Activated CD4-positive, alpha-beta T cell treated with anti-CD3 and anti-CD28 coated beads, Interleukin-2, amount 50 U/mL, for 4 hours (primary cell): ENCODE results near the gene TRAPPC14.

ENCODE experiments used
- DNase-seq, 2 experiments: peaks; one replicate each; pipeline ENCODE4 v3.0.0-alpha.2; 2020

TRAPPC14 gene

DNA sequence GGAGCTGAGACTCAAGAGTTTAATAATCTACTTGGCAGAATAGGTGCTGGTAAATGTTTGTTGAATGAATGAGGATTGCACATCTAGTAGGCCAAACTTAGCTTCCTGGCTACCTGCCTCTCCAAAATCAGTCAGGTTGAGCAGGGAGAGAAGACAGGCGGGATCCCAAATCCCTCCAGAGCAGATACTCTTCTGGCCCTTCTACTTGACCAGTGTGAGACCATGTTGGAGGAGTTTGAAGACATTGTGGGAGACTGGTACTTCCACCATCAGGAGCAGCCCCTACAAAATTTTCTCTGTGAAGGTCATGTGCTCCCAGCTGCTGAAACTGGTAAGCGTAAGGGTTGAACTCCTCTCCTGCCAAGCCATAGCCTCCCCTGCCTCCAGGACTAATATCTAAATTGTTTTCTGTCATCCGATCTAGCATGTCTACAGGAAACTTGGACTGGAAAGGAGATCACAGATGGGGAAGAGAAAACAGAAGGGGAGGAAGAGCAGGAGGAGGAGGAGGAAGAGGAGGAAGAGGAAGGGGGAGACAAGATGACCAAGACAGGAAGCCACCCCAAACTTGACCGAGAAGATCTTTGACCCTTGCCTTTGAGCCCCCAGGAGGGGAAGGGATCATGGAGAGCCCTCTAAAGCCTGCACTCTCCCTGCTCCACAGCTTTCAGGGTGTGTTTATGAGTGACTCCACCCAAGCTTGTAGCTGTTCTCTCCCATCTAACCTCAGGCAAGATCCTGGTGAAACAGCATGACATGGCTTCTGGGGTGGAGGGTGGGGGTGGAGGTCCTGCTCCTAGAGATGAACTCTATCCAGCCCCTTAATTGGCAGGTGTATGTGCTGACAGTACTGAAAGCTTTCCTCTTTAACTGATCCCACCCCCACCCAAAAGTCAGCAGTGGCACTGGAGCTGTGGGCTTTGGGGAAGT, 34.0 kb downstream of the TRAPPC14 start:
- no peak for DNase-seq

DNA sequence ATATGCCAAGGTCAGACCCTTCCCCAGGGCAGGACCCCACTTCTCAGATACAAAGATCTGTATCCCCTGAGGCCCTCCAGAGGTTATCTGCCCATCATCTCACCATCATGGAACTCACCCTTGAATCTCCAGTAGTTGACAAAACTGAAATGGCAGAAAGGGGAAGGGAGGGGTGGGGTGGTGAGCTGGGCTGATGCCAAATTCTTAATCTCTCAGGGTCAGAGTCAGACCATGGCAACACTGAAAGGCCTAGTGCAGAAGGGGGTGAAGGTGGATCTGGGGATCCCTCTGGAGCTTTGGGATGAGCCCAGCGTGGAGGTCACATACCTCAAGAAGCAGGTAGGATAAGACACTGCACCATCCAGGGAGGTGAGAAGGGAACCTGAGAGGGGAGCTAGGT, 36.0 kb downstream of the TRAPPC14 start:
- no peak for DNase-seq

DNA sequence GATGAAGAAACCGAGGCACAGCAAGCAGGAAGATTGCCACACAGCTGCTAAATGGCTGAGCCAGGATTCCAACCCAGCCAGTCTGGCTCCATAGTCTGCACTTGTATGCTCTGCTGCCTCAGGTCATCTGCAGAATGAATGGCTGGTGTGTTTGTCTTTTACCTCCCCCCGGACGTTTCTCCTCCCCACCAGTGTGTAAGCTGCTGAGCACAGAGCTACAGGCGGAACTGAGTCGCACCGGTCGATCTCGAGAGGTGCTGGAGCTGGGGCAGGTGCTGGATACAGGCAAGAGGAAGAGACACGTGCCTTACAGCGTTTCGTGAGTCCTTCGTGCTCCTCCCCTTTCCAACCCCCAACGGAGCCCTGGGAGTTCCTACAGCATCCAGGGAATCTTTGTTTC, 36.5 kb downstream of the TRAPPC14 start:
- no peak for DNase-seq

DNA sequence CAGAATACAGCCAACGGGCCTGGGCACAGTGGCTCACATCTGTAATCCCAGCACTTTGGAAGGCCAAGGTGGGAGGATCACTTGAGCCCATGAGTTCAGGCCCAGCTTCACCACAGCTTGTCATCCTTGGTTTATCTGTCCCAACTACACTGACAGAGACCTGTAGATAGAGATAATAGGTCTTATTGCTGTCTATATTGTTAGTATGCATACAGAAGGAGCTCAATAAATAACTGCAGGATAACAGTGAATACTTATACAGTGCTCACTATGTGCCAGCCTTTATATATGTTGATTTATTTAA, 37.8 kb downstream of the TRAPPC14 start:
- no peak for DNase-seq

DNA sequence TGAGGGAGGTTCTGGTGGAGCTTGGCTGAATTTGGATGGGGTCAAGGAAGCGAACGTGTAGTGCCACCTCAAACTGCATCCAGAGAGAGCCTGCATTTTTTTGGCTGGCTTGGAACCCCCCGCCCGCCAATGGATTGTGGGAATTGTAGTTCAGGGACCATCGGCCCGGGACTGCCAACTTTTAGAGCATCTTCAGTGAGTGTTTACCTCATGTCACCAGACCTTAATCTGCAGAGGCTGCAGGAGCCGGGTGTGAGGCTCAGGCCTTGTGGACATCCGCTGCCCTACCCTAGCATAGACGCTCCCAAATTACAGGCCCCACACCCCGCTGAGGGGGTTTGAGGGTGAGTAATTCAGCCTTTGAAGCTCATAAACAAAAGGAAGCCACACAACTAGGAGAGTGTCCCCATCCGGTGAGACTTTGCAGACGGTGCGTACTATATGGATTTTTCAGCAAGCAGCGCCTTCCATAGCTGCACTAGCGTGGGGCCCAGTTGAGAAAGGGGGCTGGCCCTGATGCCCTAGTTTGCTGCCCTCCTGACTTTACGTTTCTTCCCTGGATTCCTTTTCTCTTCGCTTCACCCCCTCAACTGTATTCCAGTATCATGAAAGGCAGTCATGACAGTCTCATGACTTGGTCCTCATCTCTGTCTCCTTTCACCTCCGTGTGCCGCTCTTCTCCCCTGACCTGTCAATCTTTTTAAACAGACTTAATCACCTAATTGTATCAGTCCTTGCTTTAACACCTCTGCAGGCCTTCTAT, 38.4 kb downstream of the TRAPPC14 start:
- peak; percentile 62 to 64 for DNase-seq

DNA sequence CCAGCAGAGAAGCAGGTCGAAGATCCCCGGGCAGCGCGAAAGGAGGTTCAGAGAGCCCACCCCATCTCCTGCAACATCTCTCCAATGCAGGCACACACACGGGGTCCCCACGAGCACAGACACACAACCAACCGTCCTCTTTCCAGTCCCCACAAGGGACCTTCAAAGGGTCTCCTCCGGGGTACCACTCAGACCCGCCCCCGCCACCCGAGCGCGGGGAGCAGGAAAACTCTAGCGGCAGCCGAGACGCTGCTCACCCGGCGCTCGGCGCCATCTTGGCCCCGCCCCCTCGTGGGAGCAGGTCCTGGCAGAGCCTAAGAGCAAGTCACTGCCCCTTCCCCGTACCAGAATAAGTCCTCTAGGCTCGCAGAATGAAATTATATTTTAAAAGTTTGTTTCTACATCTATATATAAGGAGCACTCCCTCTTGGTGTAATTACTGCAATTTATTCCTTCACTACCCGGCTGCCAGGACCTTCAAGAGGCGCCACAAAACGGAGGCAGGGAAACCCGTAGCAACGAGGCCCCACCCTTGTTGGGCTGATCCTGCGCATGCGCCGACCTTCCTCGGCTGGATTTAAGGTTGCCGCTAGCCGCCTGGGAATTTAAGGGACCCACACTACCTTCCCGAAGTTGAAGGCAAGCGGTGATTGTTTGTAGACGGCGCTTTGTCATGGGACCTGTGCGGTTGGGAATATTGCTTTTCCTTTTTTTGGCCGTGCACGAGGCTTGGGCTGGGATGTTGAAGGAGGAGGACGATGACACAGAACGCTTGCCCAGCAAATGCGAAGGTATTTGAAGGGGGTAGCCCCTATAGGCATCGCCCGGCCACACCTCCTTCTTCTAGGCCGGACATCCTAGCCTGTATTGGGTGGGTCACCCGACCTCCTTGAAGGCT, 39.2 kb downstream of the TRAPPC14 start, which contains the start of the genes CNPY4 and TAF6:
CNPY4 (plus strand) TSS at position 563 of the 898 bp plus-strand sequence; CDS start at position 674, 111 bp downstream.
TAF6 (minus strand) TSS at position 287 of the 898 bp plus-strand sequence. CDS start 5,149 bp downstream, outside the sequence.
- DNase-seq, result peak; percentile 93 to 94

DNA sequence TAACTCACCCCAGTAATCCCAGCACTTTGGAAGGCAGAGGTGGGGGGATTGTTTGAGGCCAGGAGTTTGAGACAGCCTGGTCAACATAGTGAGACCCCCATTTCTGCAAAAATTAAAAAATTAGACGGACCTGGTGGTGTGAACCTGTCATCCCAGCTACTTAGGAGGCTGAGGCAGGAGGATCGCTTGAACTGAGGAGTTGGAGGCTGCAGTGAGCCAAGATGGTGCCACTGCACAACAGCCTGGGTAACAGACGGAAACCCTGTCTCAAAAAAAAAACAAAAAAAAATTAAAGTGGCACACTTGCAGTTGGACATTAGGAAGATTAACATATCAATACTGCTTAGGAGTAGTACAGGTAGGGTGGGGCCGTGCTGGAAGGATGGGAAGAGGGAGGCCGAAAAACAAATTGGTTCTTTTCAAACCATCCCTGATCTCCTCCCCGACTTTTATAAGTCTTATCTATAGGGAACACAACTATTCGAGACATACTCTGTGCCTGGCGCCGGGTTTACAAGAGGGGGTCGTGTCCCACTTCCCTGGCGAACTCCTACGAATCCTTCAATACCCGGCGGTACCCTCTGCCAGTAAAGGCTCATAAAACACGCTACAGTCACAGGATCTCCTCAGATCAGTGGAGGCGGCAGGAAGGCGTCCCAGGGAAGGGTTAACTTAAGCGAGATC, 40.0 kb downstream of the TRAPPC14 start:
- no peak for DNase-seq

DNA sequence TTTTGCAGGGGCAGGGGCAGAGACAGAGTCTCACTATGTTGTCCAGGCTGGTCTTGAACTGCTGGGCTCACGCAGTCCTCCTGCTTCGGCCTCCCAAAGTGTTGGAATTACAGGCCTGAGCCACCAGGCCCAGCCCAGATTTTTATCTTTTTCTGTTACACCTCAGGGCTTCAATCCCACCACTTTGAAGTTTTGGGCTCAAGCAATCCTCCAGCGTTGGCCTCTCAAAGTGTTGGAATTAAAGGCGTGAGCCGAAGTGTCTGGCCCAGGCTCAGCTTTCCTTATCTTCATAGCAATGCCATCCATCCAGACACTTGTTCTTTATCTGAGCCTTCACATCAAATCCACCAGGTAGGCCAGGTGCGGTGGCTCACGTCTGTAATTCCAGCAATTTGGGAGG, 43.5 kb downstream of the TRAPPC14 start:
- DNase-seq, result no peak

DNA sequence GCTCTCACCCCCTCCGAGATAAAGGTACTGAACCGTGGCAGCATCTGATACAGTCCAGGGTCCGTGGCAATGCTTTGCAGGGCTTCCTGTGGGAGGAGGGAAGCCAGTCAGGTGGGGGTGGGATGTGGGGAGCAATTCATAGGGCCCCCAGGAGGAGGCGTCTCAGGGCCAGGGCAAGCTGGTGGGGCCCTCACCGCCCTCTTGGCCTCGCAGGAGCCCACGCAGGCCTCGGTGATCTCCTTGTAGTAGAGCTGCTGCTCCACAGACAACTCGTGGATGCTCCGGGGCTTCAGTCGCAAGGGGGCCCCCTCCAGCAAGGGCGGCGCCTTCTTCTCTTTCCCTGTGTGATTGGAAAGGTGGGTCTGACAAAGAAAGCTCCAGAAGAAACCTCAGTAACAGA, 46.6 kb downstream of the TRAPPC14 start:
- DNase-seq, result no peak

DNA sequence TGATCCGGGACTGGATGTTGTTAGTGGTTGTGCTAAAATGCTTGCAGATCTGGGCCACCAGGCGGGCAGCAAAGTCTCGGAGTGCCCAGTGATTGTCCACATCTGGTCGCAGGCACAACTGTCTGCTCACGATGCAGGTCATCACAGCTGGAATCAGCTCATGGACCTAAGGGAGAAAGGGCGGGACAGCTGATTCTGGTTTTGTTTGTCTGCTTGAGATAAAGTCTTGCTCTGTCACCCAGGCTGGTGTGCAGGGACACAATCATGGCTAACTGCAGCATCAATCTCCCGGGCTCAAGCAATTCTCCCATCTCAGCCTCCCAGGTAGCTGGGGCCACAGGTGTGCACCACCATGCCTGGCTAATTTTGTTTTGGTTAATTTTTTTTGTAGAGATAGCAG, 47.4 kb downstream of the TRAPPC14 start:
- no peak for DNase-seq

DNA sequence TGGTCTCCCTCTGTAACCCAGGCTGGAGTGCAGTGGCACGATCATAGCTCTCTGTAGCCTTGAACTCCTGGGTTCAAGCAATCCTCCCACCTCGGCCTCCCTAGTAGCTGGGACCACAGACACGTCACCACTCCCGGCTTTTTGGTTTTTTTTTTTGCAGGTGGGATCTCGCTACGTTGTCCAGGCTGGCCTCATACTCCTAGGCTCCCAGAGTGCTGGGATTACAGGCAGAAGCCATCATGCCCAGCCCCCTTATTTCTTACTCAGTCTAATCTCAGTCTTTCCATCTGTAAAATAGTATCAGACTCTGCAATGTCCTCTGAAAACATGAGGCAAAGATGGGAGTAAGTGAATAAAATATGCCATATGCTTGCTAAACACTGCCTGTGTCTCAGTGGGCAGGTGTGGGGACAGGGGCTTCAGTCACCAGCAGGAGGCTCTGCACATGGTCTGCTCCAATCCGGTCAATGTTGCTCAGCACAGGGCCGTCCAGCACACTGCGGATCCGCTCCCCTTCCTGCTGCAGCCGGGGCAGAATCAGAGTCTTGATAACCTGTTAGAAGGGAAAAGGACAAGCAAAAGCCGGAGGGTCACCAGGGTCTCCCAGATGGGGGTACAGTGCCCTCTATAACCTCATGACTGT, 48.9 kb downstream of the TRAPPC14 start:
- no peak for DNase-seq

DNA sequence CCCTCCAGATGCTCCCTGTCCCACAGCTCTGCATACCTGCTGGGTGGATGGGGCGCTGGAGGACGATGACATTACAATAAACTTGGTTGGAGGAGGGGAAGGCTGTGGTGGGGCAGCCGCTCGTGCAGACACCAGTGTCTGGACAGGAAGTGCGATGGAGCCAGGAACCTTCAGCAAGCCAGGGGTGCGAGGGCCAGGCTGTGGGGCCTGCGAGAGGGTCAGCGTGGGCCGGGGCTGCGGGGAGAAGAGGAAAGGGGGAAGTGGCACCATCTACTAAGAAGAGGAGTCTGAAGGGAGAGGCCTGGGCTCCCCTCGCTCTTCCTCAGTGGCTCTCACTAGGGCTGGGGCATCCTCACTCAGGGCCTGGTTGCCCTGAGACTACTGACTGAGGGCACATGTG, 50.6 kb downstream of the TRAPPC14 start:
- no peak for DNase-seq

DNA sequence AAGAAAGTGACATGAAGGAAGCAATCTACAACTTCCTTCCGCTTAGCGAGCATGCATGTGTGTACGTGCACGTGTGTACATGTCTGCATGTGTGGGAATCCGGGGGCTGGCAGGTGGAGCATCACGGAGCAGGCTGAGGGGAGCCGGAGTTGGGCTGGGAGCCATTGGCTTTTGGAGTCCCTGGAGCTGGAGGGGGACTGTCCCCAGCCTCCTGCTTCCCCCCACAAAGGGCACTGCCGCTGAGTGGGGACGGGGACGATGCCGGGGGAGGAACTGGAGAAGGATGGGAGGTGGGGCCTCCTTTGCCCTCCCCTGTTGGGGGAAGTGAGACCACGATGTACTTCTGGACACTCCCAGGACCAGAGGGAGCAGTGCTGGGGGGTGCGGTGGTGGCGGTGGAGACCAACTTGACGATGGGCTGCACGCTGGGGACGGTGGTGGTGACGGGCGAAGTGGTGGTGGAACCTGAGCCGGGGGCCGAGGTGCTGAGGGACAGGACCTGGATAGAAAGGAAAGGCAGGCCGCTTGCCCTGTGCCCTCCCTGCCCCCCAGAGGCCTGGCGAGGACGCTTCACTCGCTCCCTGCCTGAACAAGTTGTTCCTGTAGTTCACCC, 51.3 kb downstream of the TRAPPC14 start:
- DNase-seq, result no peak

DNA sequence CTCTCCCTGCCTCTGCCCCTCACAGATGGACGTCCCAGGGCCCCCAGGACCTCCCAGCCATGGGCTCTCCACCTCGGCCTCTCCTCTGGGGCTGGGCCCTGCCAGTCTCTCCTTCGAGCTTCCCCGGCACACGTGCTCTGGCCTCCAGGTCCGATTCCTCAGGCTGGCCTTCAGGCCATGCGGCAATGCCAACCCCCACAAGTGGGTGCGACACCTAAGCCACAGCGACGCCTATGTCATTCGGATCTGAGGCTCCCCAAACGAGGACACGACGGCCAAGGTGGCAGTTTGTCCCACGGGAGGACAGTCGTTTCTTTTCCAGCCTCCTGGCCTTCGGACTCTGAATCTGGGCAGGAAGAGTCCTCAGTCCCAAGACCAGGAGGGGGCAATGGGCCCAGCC, 51.9 kb downstream of the TRAPPC14 start:
- no peak for DNase-seq

DNA sequence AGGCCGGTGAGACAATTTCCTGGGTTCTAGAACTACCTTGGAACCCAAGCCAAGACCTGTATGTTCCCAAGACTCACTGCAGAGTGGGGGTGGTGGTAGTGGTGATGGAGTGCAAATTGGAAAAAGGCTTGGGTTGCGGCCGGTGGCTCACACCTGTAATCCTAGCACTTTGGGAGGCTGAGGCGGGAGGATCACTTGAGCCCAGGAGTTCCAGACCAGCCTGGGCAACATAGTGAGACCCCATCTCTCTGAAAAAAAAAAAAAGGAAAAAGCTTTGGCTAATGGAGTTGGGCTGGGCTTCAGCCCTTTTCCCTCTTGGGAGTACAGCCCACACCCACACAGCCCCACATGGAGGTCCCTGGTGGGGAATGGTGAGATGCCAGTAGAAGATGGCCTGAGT, 53.0 kb downstream of the TRAPPC14 start:
- no peak for DNase-seq
